ENCODE results near the gene KCNT2. TPM values are rescaled to one million over a fixed set of nuclear protein-coding genes. Genes with fewer than 3 reads are reported as not detected.

KCNT2 gene
- total RNA-seq, 1 experiment from 2014 or later, result 0.41 TPM

- TF ChIP-seq POLR2AphosphoS5 (IDR thresholded peaks at IDR 0.05; ENCODE audit: low read depth, low read length) (no peak), CTCF (IDR thresholded peaks at IDR 0.05) (no peak), TCF7L2 (IDR thresholded peaks at IDR 0.05; ENCODE audit: low read depth, low read length) (no peak), REST (IDR thresholded peaks at IDR 0.05; ENCODE audit: insufficient read depth in 1 of 2, low read depth in 2 of 2, low read length in 1 of 2) (no peak), SIN3A (IDR thresholded peaks at IDR 0.05; ENCODE audit: borderline replicate concordance, insufficient read depth, low read depth, low read length) (no peak)
- no peak for ATAC-seq
- intact Hi-C loops (cut with micrococcal nuclease; ENCODE audit: unreplicated experiment), result no loop called here
- H3K27me3 ChIP-seq (ENCODE audit: control insufficient read depth, insufficient read depth, low read length), result no peaks in the 10 kb centered on the region
- no TSS peak for BruUV-seq (replicated peaks)
- no peak overlapping the region for H3K4me3 ChIP-seq (ENCODE audit: low read depth in 2 of 2, low read length in 2 of 2)
- H3K36me3 ChIP-seq (ENCODE audit: control insufficient read depth, insufficient read depth, low read length), result no peaks in the 10 kb centered on the region
- in situ Hi-C loops (cut with HindIII; ENCODE audit: low pct_unique_long_range_greater_than_20kb, low sequenced_read_pairs), result no loop called here
- H3K4me1 ChIP-seq (ENCODE audit: control insufficient read depth, insufficient read depth, low read length), result no peaks in the 10 kb centered on the region
- H3K9me3 ChIP-seq (ENCODE audit: control insufficient read depth, insufficient read depth, low read depth, low read length), result no peaks in the 10 kb centered on the region
- CTCF ChIA-PET, result no interaction called here
- POLR2A ChIA-PET, result no interaction called here
- no peak for DNase-seq (ENCODE audit: low read depth, low spot score)
- H3K27ac ChIP-seq (ENCODE audit: low read length), result no peak overlapping the region
Observed at GRCh38 chr1:196260270-196260669, 348.0 kb downstream of the KCNT2 start.

- POLR2A ChIA-PET, result no interaction called here
- Histone ChIP-seq H3K36me3 (ENCODE audit: control insufficient read depth, insufficient read depth, low read length) (no peaks in the 10 kb centered on the region), H3K27me3 (ENCODE audit: control insufficient read depth, insufficient read depth, low read length) (no peaks in the 10 kb centered on the region), H3K4me1 (ENCODE audit: control insufficient read depth, insufficient read depth, low read length) (no peaks in the 10 kb centered on the region), H3K27ac (ENCODE audit: low read length) (no peak overlapping the region), H3K4me3 (ENCODE audit: low read depth in 2 of 2, low read length in 2 of 2) (no peak overlapping the region), H3K9me3 (ENCODE audit: control insufficient read depth, insufficient read depth, low read depth, low read length) (no peaks in the 10 kb centered on the region)
- CTCF ChIA-PET, result no interaction called here
- no peak for TF ChIP-seq SIN3A (IDR thresholded peaks at IDR 0.05; ENCODE audit: borderline replicate concordance, insufficient read depth, low read depth, low read length)
- no peak for TF ChIP-seq REST (IDR thresholded peaks at IDR 0.05; ENCODE audit: insufficient read depth in 1 of 2, low read depth in 2 of 2, low read length in 1 of 2)
- no peak for TF ChIP-seq POLR2AphosphoS5 (IDR thresholded peaks at IDR 0.05; ENCODE audit: low read depth, low read length)
- TF ChIP-seq CTCF (IDR thresholded peaks at IDR 0.05), result no peak
- TF ChIP-seq TCF7L2 (IDR thresholded peaks at IDR 0.05; ENCODE audit: low read depth, low read length), result no peak
- in situ Hi-C loops (cut with HindIII; ENCODE audit: low pct_unique_long_range_greater_than_20kb, low sequenced_read_pairs) (no loop called here), intact Hi-C loops (cut with micrococcal nuclease; ENCODE audit: unreplicated experiment) (no loop called here)
- DNase-seq (ENCODE audit: low read depth, low spot score) (no peak), ATAC-seq (no peak)
- BruUV-seq (replicated peaks), result no TSS peak
Observed at GRCh38 chr1:196259316-196259715, 348.9 kb downstream of the KCNT2 start.
